ENCODE results near the gene SLC5A1.

SLC5A1 gene

GRCh38 chr22:32042924-32043323, at the start of gene SLC5A1:
Gene SLC5A1, plus strand, starts transcription at chr22:32043261. Its CDS starts 21 bp downstream, at chr22:32043282.
- DNase-seq (ENCODE audit: low read depth) = no peak
- TF ChIP-seq POLR2A (IDR thresholded peaks at IDR 0.05; ENCODE audit: extremely low read depth, insufficient read length) = no peak
- no peak for TF ChIP-seq CTCF (IDR thresholded peaks at IDR 0.05; ENCODE audit: low read depth, low read length)
- no peak for TF ChIP-seq MAX (IDR thresholded peaks at IDR 0.05; ENCODE audit: low read depth, low read length)
- no peak for TF ChIP-seq MYC (IDR thresholded peaks at IDR 0.05; ENCODE audit: low read depth, low read length)
- H3K4me3 ChIP-seq (ENCODE audit: low read depth, low read length) = no peak within 1 kb of the TSS

DNA sequence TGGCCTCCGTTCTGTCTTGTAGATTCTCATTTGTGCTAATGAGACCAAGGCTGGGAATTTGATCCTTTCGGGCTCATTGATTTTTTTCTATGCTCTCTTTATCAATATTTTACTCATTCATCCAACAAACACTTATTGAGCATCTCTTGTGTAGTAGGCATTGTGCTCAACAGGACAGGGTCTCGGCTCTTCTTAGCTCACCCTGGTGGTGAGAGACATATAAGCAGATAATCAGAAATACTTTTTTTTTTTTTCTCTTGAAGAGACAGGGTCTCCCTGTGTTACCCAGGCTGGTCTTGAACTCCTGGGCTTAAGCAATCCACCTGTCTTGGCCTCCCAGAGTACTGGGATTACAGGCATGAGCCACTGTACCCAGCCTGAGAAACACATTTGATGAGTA, 48.0 kb upstream of the SLC5A1 start:
- peak; percentile 3 for TF ChIP-seq CTCF (IDR thresholded peaks at IDR 0.05; ENCODE audit: low read depth, low read length)
- no peak for TF ChIP-seq POLR2A (IDR thresholded peaks at IDR 0.05; ENCODE audit: extremely low read depth, insufficient read length)
- DNase-seq (ENCODE audit: low read depth) = peak; percentile 25
- no peak overlapping the region for H3K4me3 ChIP-seq (ENCODE audit: low read depth, low read length)

DNA sequence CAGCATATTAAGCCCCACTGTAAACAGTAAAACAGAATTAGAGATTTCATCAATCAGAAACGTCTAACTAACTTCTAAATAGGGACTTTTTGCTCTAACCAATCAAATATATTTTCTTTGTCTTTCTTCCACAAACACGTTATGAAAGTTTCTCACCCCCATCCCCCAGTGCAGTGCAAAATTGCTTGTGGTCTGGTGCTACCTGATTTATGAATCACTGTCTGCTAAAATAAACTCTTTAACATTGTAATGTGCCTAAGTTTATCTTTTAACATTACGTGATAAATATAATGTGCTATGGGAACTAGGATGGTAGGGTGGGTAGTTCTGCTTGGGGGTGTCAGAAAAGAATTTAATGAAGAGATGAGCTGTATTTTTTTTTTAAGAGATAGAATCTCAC, 47.3 kb upstream of the SLC5A1 start:
- DNase-seq (ENCODE audit: low read depth) = no peak
- no peak overlapping the region for H3K4me3 ChIP-seq (ENCODE audit: low read depth, low read length)
- TF ChIP-seq MYC (IDR thresholded peaks at IDR 0.05; ENCODE audit: low read depth, low read length) = no peak
- no peak for TF ChIP-seq MAX (IDR thresholded peaks at IDR 0.05; ENCODE audit: low read depth, low read length)
- TF ChIP-seq CTCF (IDR thresholded peaks at IDR 0.05; ENCODE audit: low read depth, low read length) = no peak
- TF ChIP-seq POLR2A (IDR thresholded peaks at IDR 0.05; ENCODE audit: extremely low read depth, insufficient read length) = no peak

DNA sequence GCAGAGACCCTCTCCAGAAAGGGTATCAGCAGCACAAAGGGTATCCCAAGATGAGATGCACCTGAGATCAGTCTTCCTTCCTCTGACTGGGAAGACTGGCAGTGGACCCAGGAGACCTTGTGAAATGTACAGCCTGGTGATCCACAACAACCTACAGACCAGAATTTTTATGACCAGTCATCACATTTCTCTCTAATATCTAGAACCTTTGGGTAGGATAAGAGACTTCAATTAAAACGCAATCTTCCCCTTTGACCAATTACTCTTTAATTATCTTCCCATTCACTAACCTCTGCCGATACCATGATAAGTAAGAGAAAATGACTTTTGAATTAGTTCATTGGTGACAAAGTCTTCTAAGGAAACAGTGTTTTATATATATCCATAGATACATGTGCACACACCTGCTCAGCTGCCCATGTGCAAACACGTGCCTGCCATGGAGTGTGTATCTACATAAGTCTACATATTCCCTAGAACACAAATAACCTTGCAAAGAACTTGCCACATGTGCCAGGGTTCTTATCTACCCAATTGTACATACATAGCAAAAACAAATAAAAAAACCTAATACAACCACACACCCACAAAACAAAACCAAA, 44.2 kb upstream of the SLC5A1 start:
- no peak for TF ChIP-seq CTCF (IDR thresholded peaks at IDR 0.05; ENCODE audit: low read depth, low read length)
- no peak for TF ChIP-seq MAX (IDR thresholded peaks at IDR 0.05; ENCODE audit: low read depth, low read length)
- no peak for TF ChIP-seq POLR2A (IDR thresholded peaks at IDR 0.05; ENCODE audit: extremely low read depth, insufficient read length)
- no peak for TF ChIP-seq MYC (IDR thresholded peaks at IDR 0.05; ENCODE audit: low read depth, low read length)
- no peak overlapping the region for H3K4me3 ChIP-seq (ENCODE audit: low read depth, low read length)
- DNase-seq (ENCODE audit: low read depth) = no peak

GRCh38 chr22:32000181-32000580, 42.9 kb upstream of the SLC5A1 start:
- no peak for DNase-seq (ENCODE audit: low read depth)
- no peak overlapping the region for H3K4me3 ChIP-seq (ENCODE audit: low read depth, low read length)
- TF ChIP-seq CTCF (IDR thresholded peaks at IDR 0.05; ENCODE audit: low read depth, low read length) (no peak), MYC (IDR thresholded peaks at IDR 0.05; ENCODE audit: low read depth, low read length) (no peak), POLR2A (IDR thresholded peaks at IDR 0.05; ENCODE audit: extremely low read depth, insufficient read length) (no peak), MAX (IDR thresholded peaks at IDR 0.05; ENCODE audit: low read depth, low read length) (no peak)

GRCh38 chr22:32005453-32005852, 37.6 kb upstream of the SLC5A1 start:
- TF ChIP-seq MYC (IDR thresholded peaks at IDR 0.05; ENCODE audit: low read depth, low read length) (no peak), POLR2A (IDR thresholded peaks at IDR 0.05; ENCODE audit: extremely low read depth, insufficient read length) (no peak), CTCF (IDR thresholded peaks at IDR 0.05; ENCODE audit: low read depth, low read length) (no peak), MAX (IDR thresholded peaks at IDR 0.05; ENCODE audit: low read depth, low read length) (no peak)
- H3K4me3 ChIP-seq (ENCODE audit: low read depth, low read length) = no peak overlapping the region
- DNase-seq (ENCODE audit: low read depth) = no peak

Data from NB4 (cell line).